ENCODE results near the gene MYPOP.

MYPOP gene

DNA sequence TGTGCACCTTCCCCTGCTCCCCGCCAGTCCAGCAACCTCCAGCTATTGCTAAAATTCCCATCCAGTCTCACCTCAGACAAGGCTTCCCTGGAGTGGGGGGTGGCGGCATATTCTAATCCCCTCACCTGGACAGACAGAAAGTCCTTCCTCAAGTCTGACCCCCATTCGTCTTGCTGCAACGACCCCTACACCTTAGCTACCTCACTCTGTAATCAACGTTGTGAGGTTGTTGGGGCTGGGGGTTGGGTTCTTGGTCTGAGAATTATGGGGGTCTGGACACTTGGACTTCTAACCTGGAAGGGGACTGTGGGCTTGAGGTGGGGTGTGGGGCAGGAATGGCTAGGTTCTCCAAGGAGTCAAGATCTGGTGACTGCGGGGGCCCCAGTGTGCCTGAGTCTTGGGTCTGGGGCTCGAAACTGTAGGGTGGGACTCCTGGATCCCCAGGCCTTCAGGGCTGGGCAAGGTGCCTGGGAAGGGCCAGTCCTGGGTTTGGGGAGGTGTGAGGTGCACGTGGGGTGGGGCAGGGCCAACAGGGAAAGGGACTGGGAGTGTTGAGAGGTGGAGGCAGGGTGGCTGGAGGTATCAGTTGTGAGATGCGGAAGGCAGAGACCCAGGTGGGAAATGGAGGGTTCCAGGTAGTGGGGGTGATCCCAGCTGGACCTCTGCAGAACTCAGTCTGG, 37.0 kb downstream of the MYPOP start:
- TF ChIP-seq, protein P1, sequence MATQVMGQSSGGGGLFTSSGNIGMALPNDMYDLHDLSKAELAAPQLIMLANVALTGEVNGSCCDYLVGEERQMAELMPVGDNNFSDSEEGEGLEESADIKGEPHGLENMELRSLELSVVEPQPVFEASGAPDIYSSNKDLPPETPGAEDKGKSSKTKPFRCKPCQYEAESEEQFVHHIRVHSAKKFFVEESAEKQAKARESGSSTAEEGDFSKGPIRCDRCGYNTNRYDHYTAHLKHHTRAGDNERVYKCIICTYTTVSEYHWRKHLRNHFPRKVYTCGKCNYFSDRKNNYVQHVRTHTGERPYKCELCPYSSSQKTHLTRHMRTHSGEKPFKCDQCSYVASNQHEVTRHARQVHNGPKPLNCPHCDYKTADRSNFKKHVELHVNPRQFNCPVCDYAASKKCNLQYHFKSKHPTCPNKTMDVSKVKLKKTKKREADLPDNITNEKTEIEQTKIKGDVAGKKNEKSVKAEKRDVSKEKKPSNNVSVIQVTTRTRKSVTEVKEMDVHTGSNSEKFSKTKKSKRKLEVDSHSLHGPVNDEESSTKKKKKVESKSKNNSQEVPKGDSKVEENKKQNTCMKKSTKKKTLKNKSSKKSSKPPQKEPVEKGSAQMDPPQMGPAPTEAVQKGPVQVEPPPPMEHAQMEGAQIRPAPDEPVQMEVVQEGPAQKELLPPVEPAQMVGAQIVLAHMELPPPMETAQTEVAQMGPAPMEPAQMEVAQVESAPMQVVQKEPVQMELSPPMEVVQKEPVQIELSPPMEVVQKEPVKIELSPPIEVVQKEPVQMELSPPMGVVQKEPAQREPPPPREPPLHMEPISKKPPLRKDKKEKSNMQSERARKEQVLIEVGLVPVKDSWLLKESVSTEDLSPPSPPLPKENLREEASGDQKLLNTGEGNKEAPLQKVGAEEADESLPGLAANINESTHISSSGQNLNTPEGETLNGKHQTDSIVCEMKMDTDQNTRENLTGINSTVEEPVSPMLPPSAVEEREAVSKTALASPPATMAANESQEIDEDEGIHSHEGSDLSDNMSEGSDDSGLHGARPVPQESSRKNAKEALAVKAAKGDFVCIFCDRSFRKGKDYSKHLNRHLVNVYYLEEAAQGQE (IDR thresholded peaks at IDR 0.05; ENCODE audit: insufficient read depth in 1 of 2, low read depth in 2 of 2, low read length in 2 of 2): no peak
- TF ChIP-seq SIN3A (IDR thresholded peaks at IDR 0.05; ENCODE audit: borderline replicate concordance, insufficient read depth, low read length): no peak
- no peak for TF ChIP-seq FOXP2 (optimal IDR thresholded peaks at IDR 0.05; ENCODE audit: borderline replicate concordance, extremely low read depth, extremely low read length, insufficient read depth)
- TF ChIP-seq TAF1 (IDR thresholded peaks at IDR 0.05; ENCODE audit: borderline replicate concordance, insufficient read depth, low read length): no peak
- no peak for TF ChIP-seq POLR2AphosphoS5 (IDR thresholded peaks at IDR 0.05; ENCODE audit: low read depth, low read length)

DNA sequence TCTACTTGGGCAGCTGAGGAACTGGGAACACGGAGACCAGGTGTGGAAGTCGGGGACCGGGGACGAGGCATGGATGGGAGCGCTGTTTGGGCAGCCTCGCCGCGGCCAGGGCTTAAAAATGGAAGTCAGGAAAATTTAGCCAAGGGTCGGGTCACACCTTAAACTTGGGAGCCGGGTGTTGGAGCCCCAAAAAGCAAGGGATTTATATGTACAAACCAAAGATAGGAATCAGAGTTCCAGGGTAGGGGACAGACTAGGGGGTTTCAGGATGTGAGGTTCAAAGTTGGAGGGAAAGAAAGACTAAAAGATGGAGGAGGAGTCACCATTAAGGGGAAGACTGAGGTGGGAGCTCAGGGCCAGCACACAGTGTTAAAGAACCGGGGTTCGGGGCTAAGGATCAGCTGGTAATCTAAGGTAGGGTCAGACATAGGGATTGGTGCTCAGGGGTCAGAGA, 37.8 kb downstream of the MYPOP start:
- no peak for TF ChIP-seq POLR2AphosphoS5 (IDR thresholded peaks at IDR 0.05; ENCODE audit: low read depth, low read length)
- TF ChIP-seq FOXP2 (optimal IDR thresholded peaks at IDR 0.05; ENCODE audit: borderline replicate concordance, extremely low read depth, extremely low read length, insufficient read depth): no peak
- no peak for TF ChIP-seq SIN3A (IDR thresholded peaks at IDR 0.05; ENCODE audit: borderline replicate concordance, insufficient read depth, low read length)
- TF ChIP-seq, protein P1 (IDR thresholded peaks at IDR 0.05; ENCODE audit: insufficient read depth in 1 of 2, low read depth in 2 of 2, low read length in 2 of 2): no peak
- no peak for TF ChIP-seq TAF1 (IDR thresholded peaks at IDR 0.05; ENCODE audit: borderline replicate concordance, insufficient read depth, low read length)

- TF ChIP-seq FOXP2 (optimal IDR thresholded peaks at IDR 0.05; ENCODE audit: borderline replicate concordance, extremely low read depth, extremely low read length, insufficient read depth): no peak
- no peak for TF ChIP-seq SIN3A (IDR thresholded peaks at IDR 0.05; ENCODE audit: borderline replicate concordance, insufficient read depth, low read length)
- no peak for TF ChIP-seq POLR2AphosphoS5 (IDR thresholded peaks at IDR 0.05; ENCODE audit: low read depth, low read length)
- TF ChIP-seq, protein P1 (IDR thresholded peaks at IDR 0.05; ENCODE audit: insufficient read depth in 1 of 2, low read depth in 2 of 2, low read length in 2 of 2): no peak
- TF ChIP-seq TAF1 (IDR thresholded peaks at IDR 0.05; ENCODE audit: borderline replicate concordance, insufficient read depth, low read length): no peak
These were observed 38.4 kb downstream of the MYPOP start, which contains the start of gene FOXA3 for GRCh38 chr19:45863840-45864628. Gene FOXA3 (plus strand): TSS chr19:45864326. CDS start chr19:45864457, 131 bp downstream.

GRCh38 chr19:45863335-45863839, 39.0 kb downstream of the MYPOP start:
- TF ChIP-seq POLR2AphosphoS5 (IDR thresholded peaks at IDR 0.05; ENCODE audit: low read depth, low read length) (no peak), TAF1 (IDR thresholded peaks at IDR 0.05; ENCODE audit: borderline replicate concordance, insufficient read depth, low read length) (no peak), SIN3A (IDR thresholded peaks at IDR 0.05; ENCODE audit: borderline replicate concordance, insufficient read depth, low read length) (no peak), FOXP2 (optimal IDR thresholded peaks at IDR 0.05; ENCODE audit: borderline replicate concordance, extremely low read depth, extremely low read length, insufficient read depth) (no peak)
- TF ChIP-seq, protein P1 (IDR thresholded peaks at IDR 0.05; ENCODE audit: insufficient read depth in 1 of 2, low read depth in 2 of 2, low read length in 2 of 2): no peak

All from PFSK-1 (cell line).